ENCODE results near the gene SLX4IP.
"Not testable (repeated sequence)": the region's sequence is repeated elsewhere in the genome, so short reads cannot be mapped to it uniquely, and the experiment has no call there.

The SLX4IP gene

DNA sequence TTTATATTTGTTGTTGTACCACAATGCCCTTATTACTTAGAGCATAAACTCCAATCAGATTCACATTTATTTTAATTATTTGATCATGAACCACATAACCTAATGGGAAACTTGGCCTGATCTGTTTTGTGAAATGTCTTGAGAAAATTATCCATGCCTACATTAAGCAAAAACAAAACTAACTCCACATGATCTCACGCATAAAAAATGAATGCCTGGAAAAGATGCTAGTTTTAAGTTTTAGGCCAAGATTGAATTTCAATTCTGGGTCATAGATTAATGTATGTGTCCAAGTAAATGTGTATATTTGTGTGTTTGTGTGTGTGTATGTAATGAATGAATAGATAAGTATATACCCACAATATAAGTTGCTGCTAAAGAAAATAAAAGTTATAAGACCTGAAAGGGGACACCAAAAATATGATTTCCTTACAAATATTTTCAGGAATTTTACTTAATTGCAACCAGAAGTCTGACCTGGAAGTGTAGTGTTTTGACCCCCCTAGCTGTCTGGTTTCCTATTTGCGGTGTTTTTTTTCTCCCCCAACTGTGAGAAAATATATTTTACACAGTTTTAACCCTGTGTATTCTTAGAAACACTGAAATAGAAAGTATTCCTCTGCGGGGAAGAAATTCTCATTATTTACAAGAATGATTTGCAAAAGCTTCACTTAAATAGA lies 141.4 kb downstream of the SLX4IP start:
- no peak for DNase-seq (ENCODE audit: low read depth)

DNA sequence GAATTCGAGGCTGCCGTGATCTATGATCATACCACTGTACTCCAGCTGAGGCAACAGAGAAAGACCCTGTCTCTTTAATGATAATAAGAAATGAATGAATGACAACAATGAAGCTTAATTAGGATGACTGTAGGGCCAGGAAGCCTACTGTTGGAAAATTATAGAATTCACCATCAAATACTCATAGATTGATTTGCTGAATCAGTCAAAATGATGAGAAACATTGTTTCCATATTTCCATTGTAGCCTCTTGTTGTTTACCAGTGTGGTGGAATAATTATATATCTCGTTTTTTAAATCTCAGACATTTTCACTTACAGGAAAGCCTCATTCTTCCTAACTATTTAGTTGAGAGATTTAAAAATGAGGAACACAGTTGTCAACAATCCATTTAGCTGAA lies 142.5 kb downstream of the SLX4IP start:
- DNase-seq (ENCODE audit: low read depth) = no peak

DNA sequence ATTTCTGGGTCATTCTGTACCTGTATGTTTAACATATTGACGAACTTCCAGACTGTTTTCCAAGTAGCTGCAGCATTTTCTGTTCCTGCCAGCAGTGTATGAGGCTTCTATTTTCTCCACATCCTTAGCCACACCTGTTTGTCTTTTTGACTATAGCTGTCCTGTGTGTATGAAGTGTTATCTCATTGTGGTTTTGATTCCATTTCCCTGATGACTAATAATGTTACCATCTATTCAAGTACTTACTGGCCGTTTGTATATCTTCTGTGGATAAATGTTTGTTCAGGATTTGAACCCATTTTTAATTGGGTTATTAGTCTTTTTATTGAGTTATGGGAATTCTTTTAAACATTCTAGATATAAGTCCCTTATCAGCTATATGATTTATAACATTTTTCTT lies 143.5 kb downstream of the SLX4IP start:
- DNase-seq (ENCODE audit: low read depth) = no peak

DNA sequence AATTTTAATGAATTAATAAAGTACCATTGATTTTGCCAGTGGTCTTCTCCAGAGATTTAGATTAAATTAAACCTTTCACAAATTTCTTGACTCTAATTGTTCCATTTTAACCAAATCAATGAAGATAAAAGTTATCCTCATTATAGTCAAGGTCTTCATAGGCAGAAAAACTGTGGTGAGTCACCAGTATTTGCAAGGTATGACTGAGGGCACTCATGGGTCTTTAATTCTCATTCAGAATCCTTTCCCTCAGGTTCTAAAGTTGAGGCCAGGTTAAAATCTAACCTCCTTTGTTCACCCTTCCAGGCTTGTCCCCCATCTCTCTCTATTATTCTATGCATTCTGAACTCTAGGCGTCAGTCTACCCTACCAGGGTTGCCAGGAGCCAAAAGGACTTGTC lies 144.8 kb downstream of the SLX4IP start:
- no peak for DNase-seq (ENCODE audit: low read depth)

DNA sequence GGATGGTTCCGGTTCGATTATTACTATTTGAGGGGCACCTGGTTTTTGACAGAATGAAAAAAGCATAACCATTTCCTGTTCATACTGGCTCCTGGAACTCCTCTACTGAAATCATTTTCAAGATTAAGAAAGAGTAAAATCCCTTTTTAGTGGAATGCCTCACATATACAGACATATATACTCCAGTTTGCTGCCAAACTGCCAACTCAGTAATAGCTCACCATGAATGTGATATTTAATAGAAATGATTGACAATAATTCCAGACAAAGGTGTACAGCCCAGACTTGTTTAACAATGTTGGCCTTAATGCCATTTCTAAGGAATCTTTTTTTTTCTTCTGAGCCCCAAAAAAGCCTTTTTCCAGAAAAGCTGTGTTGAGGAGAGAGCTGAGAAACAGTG lies 145.6 kb downstream of the SLX4IP start:
- no peak for DNase-seq (ENCODE audit: low read depth)

DNA sequence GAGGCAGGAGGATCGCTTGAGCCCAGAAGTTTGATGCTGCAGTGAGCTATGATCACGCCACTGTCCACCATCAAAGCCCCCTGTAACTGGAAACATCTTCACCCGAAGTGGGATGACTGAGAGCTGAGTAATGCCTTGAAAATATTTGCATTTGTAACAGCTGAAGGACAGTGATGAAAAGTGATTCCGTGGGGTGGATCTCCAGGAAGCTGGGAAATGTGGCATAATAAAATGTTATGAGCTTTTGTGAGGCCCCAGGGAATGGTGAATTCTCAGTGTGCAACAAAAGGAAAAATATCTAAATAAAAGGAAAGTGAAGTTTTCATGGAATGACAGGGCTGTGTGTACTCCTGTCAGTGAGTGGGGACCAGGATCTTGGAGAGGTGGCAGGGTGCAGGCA lies 146.7 kb downstream of the SLX4IP start:
- no peak for DNase-seq (ENCODE audit: low read depth)

DNA sequence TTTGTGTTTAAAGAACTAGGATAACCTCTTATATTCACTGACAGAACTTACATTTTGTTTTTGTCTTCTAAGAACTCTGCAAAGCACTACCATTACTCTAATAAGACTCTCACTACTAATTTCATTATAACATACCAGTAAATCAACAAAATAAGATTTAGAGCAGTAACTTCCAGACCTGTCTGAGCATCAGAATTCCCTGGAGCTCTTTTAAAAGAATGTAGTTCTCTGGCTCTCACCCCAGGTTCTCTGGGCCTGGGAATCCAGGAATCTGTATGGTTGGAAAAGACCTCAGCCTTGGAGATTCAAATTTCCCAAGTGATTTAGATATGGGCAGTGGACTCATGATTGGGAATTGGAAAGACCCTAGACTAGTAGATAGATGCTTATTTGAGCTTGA lies 149.3 kb downstream of the SLX4IP start:
- no peak for DNase-seq (ENCODE audit: low read depth)

DNA sequence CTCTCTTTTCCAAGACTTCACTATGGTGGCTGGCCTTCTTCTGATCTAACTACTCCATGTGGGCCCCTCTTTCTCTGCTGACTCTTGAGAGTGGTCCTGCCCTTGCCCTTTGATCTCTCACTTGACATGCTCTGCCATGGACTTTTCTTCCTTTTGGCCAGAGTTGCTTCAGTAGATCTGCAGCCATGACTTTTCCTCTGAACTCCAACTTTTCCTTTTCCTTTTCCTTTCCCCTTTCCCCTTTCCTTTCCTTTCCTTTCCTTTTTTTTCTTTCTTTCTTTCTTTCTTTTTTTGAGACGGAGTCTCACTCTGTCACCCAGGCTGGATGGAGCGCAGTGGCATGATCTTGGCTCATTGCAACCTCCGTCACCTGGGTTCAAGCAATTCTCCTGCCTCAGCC lies 150.2 kb downstream of the SLX4IP start:
- DNase-seq (ENCODE audit: low read depth) = no peak

DNA sequence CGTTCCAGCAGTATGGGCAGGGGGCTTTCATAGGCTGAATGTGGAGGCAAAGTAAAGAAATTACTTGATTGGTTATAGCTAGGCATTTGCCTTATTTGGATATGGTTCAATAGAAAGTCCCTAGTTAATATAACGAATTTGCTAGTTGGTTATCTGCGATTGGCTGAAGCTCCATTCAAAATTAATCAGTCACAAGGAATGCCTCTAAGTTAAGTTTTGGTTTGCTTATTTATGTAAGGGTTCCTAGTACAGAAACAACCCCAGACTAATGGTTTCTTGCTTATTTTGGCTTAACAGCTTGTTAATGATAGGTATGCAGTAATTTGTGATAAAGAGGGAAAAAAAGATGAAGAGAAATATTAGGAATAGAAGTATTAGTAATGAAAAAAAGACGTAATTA lies 151.2 kb downstream of the SLX4IP start:
- no peak for DNase-seq (ENCODE audit: low read depth)

DNA sequence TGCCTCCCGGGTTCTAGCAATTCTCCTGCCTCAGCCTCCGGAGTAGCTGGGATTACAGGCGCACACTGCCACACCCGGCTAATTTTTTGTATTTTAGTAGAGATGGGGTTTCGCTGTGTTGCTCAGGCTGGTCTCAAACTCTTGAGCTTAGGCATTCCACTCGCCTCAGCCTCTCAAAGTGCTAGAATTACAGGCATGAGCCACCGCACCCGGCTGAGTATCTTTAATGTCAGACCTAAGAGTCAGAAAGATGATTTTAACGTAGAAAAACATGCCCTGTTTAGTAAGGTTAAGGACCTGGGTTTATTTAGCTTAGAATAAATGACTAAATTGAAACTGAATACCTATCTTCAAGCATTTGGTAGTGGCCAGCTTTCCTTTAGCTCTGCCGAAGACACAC lies 155.3 kb downstream of the SLX4IP start:
- DNase-seq (ENCODE audit: low read depth) = not testable (repeated sequence)

DNA sequence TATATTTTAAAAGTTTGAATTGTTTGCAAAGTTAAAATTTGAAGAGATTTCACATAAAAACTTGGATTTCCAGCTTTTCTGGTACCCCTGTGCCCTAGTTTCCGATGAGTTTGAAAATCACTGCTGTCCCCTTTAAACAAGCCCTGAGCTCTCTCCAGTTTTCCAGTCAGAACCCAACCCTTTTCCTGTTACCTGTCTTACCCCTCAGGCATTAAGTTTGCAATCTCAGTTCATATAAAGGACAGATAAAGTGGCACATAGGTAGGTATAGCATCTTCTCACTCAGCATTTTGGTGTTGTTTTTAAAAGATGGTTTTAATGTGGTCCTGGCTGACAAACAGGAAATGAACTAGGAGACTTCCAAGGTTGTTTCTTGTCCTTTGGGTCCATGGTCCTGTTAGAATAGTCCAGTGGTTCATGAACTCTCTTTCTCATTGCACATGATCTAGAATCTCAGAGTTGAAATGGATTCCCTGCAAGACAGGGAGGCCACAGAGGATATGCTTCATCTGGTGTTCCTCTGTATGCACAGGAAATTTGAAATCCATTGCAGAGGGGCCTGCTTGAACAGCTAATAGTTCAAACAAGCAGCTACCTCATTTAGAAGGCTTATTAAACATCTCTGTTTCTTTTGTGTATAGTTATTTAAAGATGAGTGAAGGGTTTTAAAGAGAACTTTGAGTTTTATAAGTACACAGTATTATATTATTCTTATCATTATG lies 156.0 kb downstream of the SLX4IP start:
- no peak for DNase-seq (ENCODE audit: low read depth)

DNA sequence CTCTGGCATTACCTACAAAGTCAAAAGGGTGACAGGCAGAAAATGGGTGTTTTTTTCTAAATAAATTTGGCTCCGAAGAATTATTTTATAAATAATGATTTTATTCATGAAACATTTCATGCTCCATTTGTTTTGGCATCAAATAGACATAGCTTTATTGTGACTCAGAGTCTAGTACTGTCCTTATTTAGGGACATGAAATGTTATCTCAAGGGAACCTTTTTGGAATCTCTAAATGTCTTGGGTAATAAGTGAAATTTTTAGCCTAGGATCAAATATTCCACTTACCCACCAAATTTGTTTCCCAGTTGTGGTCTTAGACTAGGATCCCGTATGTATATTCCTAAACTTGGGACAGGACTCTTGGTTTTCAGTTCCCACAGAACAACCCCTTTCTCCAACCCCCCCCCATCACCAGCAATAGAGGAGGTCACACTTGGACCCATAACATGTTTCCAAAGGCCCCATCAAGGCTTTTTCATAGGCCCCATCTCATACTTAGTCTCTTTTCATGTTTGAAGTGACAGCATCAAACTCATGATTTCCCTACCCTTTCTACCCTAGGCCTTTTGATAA lies 156.9 kb downstream of the SLX4IP start:
- DNase-seq (ENCODE audit: low read depth) = no peak

DNA sequence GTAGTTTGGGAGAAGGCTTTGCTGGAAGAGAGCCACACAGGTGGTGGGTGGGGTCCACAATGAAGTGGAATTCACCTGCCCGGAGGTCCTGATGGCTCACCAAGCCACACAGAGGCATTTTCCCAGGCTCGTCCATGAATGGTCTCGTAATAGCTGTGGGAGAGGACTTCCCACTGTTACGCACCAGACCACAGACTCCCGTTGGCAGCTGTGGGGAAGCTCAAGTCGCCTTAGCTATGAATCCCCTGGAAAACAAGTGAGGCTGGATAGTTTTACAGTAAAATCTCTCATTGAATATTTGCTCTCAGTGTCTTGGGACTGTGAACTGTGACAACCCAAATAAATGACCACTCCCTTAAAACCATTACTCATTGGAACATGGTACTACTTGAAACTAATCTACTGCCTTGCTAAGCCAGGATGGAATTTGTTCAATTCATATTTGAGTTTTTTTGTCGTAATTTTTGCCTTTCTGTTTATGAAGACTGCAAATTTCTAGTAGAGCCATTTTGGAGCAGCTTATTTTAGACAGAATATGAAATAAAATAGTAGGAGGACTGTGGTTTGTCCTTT lies 159.3 kb downstream of the SLX4IP start:
- DNase-seq (ENCODE audit: low read depth) = no peak

DNA sequence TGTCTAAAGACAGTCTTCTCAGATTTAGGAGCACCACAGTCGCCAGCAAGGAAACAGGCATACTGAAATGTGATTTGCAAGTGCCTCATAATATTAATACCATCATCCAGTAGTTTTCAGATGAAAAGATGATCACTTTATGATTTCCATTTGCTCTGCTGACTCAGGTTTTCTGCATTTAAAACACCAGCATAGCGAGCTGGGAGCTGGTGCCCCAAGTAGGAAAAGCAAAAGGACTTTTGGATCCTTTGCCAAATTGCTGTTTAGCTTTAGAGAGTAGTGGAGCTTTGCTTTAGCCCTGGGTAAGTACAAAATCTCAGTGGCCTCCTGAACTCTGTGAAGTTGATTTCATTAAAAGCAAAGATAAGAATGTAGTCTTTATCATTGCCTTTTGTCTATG lies 160.2 kb downstream of the SLX4IP start:
- no peak for DNase-seq (ENCODE audit: low read depth)

DNA sequence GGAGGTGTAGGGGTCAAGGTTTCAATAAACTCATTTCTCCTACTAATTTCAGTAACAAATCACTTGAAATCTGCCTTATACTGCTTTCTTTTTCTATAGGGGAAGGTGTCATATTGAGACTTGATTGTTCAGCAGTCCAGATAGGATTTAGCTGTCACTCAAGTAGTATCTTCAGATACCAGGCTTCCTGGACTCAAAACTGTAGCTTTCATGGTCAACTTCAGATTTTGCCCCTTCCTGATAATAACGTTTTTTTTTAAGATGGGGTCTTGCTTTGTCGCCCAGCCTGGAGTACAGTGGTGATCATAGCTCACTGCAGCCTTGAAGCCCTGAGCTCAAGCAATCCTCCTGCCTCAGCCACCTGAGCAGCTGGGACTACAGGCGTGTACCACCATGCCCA lies 160.9 kb downstream of the SLX4IP start:
- no peak for DNase-seq (ENCODE audit: low read depth)

DNA sequence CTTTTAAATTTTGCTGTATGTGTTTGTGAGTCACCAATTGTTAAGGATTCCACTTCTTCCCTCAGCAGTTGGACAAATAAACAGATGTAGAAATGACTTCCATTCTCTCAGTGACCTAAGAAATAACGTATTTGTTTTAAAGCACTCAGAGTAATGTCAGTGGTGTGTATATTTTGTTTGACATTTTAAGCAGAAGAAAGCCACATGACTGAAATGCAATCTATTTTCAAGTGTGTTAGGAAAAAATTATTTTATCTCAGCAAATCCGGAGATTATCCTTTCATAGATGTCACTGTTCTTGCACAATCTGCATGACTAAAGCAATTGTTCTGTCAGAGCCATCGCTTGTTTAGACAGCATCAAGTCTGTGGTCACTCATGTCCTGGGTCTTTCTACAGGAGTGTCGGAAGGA lies 161.6 kb downstream of the SLX4IP start:
- no peak for DNase-seq (ENCODE audit: low read depth)

DNA sequence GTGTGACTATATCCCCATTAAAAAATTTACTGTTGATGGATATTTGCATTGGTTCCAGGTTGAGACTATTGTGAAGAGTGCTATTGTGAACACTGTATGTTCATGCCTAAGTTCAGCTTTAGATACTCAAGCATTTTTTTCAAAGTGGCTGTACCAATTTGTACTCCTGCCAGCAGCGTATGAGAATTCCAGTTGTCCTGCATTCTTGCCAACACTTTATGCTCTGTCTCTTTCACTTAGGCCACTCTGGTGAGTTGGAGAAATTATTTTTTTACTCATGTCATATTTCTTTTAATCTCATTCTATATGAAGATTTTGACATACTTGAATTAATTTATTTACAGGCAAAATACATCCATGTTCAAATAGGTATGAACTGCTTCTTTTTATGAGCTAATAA lies 162.5 kb downstream of the SLX4IP start:
- no peak for DNase-seq (ENCODE audit: low read depth)

DNA sequence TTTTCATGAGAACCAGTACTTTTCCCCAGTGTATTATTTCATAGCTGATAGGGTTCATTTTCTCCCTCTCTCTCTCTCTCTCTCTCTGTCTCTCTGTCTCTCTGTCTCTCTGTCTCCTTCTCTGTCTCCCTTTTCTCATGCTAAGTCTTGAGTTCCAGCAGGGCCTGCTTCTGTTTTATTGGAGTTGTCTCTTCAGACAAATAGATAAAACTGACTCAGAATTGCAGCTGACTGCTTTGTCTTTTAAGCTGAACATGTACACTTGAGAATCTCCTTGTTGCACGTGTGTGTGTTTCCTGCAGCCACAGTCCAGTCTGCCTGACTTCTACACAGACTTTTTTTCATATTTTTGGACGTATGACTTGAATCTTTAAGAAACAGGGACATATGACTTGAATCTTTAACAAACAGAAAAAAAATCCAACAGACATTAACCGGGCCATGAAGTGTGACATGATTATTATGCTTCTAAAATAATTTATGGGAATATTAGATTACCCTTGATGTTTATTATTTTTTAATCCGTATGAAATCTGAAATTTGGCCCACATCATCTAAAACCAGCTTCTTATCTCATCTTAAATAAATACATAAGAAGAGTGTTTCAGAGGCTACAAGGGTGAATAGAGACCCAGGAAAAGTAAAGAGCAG lies 167.2 kb downstream of the SLX4IP start:
- no peak for DNase-seq (ENCODE audit: low read depth)

DNA sequence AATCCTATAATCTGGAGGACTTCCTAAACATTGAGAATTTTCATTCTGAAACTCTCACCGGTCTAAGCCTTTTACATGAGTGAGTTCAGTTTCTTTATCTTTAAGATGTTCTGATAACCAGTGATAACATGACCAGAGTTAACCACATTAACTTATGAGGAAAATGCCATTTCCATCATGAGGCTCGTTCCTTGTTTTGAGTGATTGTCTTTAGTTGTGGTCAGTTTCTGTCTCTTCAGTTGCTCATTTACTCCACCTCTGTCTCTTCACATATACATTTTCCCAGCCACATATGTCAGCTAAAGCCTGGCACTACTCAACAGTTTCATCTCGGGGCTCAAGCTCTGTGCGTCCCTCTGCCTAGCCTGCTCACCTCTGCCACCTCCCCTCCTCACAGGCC lies 168.3 kb downstream of the SLX4IP start:
- no peak for DNase-seq (ENCODE audit: low read depth)

DNA sequence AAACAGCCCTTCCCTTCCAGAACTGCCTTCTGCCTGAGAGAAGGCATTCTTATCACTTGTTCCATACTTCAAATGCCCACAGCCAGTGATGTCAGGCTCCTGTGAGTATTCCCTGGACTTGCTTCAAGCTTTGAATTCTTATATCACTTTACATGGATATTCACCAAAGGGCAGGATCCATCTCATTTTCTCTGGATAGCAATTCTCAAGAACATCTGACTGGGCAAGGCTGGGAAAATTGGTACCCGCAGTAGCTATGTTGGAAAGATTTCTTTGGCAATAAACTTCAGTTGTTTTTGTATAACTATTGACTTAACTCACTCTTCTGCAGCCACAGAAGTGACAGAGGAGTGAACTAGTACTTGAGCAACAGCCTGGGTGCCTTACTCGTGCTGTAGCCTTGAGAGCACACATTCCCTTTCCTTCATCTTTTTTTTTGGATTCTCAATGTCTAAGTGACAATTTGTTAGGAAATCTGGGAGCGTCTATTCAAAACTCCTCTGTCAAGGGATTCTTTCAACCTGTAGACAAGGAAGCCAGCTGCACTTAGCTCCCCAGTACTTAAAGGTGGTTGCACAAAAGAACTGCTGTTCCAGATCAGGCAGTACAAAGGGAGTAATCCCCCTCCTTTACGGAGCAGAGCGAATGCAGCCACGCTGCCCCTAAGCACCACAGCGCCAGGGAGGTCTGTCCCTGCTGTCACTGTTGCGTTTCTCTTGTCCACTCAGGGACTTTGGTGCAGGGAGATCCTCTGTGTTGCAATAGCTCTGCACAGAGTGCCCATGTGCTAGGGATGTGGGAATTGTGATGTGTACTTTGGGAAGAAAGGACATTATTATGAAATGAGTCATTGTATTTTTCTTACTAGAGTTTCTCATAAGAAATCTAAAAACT lies 169.1 kb downstream of the SLX4IP start:
- DNase-seq (ENCODE audit: low read depth) = no peak

DNA sequence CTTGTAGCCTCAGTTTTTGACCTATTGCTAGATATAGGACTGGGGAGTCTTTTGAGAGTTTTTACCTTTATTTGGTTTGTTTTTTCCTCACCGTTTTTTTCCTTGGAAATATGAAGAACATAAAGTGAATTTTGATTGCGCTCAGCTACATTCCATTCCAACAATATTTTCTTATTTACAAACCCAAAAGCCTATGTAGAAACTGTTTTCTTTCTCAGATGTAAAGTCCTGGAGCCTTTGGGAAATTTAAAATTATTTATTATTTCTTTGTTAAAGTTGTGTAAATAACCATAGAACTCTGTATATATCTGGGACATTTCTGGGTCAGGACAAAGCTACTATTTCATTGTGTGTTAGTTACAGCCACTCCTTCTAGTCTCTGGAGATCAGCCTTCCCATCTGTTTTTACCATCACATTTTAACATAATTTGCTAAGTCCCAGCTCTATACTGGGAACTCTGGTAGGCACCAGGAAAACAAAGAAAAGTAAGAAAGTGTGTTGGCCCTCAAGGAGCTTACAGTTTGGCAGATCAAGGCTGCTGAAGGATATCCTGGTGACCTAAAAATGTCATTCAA lies 169.8 kb downstream of the SLX4IP start:
- DNase-seq (ENCODE audit: low read depth) = no peak
